Activated T-helper 1 cell treated with Interleukin-2 at 50 U/mL for 16 hours (primary cell): Measurements from ENCODE around the gene C5orf63.
"Not testable (repeated sequence)": the region's sequence is repeated elsewhere in the genome, so short reads cannot be mapped to it uniquely, and the experiment has no call there.

ENCODE experiments used
- DNase-seq: peaks from one replicate; pipeline ENCODE4 v3.0.0-alpha.2; 2020; ENCODE audit warnings: low read depth

Gene C5orf63

DNA sequence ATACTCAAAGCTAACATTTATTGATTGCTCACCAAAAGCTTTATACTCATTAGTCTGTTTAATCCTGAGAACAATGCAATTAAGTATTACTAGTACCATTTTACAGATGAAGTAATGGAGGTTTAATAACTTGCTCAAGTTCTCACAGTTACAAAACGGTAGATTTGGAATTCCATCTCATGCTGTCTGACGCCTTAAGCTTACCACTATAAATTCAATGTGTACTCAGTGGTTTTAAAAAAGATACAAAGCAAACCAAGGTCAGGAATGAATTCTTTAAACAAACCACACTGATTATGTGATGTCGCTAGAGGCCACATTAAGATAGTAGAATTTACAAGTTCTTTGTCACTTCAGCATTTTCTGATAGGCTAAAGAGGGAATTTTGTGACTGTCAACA lies 1.2 kb upstream of the C5orf63 start:
- DNase-seq = no peak

DNA sequence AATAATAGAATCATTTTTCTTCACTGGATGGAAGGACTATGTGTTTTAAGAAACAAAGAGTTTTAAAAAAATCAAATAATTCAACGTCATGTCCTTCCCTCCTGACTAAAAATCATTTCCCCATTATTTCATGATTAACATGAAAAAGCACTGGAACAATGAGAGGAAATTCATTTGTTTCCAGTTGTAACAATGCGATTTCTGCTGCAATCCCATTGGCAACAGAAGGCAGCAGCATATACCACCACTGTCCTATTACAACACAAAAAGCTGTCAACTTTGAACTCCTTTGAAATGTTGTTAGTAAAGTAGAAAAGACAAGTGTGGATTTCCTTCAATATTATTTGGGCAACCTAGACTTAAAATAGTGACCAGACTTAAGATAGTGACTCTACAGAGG lies 3.1 kb downstream of the C5orf63 start:
- no peak for DNase-seq

DNA sequence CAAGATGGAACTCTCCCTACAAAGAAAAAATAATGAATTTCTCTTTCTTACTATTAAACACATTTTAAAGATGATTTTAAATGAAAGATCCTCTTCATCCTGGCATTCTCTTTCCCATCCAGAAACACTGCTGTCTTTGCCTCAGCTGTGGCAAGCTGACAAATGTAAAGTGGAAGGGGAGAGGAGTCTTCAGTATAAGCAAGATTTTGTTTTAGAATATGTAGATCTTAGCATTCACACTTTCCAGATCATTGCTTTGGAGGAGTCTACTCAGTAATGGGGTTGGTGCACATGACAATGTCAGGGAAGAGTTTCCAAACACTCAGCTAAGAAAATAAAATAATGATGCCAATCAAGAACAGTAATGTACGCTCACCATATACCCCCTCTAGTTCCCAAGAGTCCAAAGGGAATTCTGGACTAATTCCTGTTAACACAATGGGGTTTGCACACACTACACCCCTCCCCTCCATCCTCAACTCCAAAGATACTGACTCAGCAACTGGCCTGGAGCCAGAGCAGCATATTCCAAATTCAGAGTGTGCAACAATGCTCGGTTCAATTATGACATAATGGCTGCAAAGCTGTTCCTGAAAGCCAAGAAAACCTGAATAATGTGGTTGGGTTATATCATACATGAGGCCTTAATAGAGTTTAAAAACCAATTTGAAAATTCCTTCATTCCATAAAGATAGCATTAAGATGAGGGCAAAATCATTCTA lies 4.6 kb downstream of the C5orf63 start:
- DNase-seq = no peak

DNA sequence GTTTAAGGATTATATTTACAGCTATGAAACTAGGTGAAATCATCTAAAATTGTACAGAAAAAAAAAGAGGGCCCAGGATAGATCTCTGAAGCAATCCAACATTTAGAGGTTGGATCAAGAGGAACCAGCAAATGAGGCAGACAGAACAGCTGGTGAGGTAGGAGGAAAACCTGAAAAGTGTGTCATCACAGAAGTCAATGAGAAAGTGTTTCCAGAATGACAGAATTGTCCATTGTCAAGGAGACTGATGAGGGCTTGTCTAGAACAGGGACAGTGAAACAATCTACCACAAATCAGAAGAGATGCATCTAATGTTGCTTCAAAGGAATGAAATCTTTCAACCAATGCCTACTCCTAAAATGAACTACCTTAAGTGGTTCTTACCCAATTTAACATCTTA lies 6.6 kb downstream of the C5orf63 start:
- no peak for DNase-seq

DNA sequence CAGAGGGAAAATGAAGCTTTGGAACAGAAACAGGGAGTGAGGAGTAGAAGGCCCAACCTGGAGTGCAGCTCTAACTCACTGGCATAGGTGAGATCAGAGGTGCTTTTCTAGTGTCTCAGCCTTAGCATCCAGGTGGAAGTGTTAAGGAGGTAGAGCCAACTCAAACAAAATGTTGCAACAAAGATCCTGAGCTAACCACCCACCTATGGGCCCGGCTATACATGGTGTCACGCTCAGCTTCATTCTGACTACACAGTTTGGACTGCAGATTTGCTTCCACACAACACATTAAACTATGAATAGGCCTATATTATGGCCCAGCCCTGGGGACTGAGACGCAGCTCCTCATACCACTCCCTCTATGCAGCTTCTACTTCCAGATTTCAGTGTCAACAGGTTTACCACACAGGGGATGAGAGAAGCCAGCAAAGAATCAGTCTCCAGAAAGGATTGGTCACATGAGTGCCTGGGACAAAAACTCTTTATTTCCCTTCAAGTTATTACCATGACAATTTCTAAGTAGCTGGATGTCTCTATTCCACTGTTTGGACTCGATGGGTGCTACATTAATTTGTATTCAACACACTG lies 9.0 kb downstream of the C5orf63 start:
- DNase-seq = no peak

- DNase-seq = no peak
Observed at GRCh38 chr5:127063257-127063913, 9.9 kb downstream of the C5orf63 start.

GRCh38 chr5:127061956-127062355 lies 11.3 kb downstream of the C5orf63 start:
- DNase-seq = no peak

- DNase-seq = no peak
Observed at GRCh38 chr5:127061537-127061936, 11.8 kb downstream of the C5orf63 start.

DNA sequence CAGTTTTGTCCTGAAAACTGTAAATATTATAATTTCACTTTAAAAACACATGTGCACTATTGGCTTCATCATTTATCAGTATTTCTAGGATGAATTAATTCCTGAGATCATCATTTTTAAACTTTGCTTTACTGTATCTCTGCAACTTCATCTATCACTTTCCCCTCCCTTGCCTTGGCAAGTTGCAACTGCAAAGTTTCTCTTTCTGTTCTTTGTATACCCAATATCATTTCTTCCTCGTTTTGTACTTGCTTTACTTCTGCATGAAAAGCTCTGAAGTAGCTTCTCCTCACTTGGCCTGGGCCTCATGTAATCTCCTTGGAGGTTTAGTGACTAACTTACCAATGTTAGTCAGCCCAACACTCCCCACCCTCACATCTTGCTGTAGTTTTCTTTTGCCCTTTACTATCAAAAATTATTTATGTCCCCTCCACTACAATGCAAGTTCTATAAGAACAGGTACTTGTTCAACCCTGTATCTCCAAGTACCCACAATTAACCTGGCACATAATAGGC lies 12.8 kb downstream of the C5orf63 start:
- DNase-seq = no peak

DNA sequence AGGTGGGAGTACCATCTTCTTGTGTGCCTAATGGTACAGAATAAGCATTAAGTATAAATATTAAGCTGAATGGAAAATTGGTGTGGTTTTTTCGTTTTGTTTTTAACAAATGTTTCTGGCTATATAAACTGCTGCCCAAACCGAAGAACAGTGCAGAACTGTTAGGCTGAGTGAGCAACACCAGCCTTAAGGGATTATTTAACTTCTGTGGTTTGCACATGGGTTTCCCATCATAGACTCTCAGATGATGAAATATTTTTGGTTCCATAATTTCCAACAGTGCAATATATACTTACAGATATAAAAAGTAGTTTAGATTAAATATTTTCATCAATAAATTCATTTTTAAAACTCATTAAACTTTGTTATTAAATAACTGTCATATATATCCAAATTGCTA lies 16.4 kb downstream of the C5orf63 start:
- no peak for DNase-seq

DNA sequence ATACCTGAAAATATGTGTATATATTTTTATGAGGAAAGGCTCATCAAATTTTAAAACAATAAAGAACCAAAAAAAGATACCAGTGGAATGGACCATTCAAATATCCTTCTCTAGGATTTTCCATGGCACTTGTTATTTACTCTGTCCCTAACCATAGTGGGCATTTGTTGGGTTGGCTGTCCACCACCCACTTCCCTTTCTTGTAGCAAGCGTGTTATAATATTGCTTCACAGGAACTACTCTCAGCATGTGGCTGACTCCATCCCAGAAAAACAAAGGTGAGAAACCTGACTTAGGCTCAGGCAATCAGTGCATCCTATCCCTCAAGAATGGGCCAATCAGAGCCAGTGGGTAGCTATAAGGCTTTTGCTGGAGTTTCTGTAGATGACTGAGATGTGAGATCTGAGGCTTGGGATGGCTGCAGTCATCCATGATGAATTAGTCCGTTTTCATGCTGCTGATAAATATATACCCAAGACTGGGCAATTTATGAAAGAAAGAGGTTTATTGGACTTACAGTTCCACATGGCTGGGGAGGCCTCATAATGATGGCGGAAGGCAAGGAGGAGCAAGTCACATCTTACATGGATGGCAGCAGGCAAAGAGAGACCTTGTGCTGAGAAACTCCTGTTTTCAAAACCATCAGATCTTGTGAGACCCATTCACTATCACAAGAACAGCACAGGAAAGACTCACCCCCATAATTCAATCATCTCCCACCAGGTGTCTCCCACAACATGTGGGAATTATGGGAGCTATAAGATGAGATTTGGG lies 17.2 kb downstream of the C5orf63 start:
- no peak for DNase-seq

GRCh38 chr5:127053551-127053950 lies 19.8 kb downstream of the C5orf63 start:
- not testable (repeated sequence) for DNase-seq

- DNase-seq = no peak
Observed at GRCh38 chr5:127053049-127053448, 20.3 kb downstream of the C5orf63 start.

GRCh38 chr5:127051591-127051990 lies 21.7 kb downstream of the C5orf63 start:
- no peak for DNase-seq

- DNase-seq = no peak
Observed at GRCh38 chr5:127046343-127047072, 26.8 kb downstream of the C5orf63 start.

DNA sequence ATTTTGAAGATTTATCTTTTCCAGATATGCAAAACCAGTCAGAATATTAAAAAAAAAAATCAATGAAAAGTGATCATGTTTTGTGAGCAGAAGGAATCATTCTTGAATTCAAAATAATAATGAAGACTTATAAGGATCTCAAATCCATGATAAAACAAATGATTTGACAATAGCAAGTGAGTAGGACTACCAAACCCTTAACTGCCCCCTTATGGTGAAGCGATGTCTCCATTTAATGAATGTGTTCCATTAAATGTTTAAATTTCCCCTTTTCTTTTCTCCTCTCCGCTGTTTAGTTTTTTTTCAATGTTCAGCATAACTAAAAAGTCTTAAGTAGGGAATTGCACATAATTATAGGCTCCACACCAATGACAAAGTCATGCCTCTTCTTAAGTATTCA lies 30.7 kb downstream of the C5orf63 start:
- no peak for DNase-seq

- DNase-seq = no peak
Observed at GRCh38 chr5:127041571-127041970, 31.7 kb downstream of the C5orf63 start.

DNA sequence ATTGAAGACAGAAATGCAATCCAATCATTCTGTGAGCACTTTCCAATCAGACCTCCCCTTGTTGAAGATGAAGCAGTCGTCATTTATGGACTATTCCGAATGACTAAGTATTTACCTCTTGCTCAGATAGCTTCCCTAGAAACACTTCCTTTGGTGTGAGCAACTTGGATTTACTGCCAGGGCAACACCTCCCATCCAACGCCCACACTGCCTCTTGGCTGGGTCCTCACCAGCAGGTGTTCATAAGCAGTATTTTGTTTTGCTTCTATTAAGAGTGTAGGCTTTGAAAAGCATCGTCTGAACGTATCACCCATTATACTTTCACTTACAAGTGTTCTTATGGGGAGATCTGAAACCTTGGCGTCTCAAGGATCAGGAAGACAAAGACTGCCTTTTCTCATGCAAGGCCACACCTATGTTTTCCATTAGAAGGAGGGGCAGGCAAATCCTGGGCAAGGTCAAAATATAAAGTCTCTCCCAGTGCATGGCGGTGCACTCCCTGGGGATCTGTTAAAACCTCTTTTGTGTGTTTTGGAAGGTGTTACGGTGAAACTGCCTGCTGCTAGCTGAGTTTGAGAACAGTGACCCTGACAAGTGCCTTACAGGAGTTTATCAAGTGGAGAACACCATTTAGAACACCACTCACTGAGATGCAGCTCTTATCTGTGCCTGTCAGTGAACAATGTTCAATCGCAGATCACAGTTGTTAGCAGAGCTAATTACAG lies 32.3 kb downstream of the C5orf63 start:
- DNase-seq = no peak

- DNase-seq = no peak
Observed at GRCh38 chr5:127038550-127038949, 34.8 kb downstream of the C5orf63 start.

DNA sequence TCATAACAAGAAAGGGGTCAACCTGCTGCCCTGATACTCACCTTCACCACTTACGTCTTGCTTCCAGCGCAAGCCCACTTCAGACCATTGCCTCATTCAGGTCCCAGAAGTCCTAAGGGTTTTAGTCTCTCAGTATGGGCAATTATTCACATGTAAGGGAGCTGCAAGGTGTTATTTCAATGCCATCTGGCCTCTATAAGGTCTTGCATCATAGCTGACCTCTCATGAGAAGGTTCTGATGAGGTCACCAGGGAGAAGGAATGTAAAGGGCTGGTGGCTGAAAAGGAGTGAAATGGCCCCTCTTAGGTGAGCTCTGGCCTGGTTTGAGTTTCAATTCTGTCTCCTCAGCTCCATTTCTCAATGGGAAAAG lies 41.5 kb downstream of the C5orf63 start:
- DNase-seq = no peak
